ENCODE results near the gene LGR4.
"Not testable (repeated sequence)": the region's sequence is repeated elsewhere in the genome, so short reads cannot be mapped to it uniquely, and the experiment has no call there.

The LGR4 gene

DNA sequence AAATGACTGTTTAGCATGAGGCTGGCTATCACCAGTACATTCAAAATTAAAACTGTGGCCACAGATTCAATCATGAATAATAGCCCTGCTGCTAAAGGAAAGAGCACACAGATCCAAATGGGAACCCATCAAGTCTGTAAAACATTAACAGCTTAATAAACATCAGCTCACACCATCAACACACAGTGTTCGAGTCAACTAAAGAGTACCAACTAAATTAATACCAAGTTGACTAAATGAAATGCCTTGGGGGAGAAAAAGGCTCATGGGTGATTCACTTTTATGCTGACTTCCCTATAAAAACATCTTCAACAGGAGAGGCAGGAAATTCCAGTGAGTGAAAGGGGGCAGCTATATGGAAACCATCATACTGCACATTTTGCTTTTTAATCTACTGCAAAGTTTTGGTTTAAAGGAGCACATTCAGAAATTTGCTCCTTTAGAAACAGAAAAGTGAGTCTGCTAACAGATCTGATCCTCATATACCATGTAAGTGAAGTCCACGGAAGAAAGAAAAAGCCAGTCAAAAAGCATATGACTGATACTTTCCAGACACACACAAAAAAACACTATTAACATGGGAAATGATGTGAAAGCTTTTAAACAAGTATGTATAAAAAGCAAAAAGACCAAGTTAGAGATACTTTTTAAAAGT lies 16.3 kb downstream of the LGR4 start:
- no peak for FAIRE-seq

DNA sequence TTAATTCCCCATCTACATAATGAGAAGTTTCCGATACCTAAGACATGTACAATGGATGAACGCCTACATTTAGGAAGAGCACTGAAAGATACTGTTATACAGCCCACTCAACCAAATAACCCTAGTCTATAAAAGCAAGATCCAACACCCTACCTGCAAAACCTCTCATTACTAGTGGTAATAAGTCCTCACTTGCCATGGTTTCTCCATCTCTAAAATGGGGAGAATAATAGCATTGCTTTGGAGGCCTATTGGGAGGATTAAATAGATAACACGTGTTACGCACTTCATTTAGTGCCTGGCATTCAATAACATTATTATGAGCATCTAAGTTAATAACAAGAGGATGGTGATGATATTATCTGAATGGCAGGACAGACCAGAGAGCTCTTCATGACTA lies 16.9 kb downstream of the LGR4 start:
- no peak for FAIRE-seq

DNA sequence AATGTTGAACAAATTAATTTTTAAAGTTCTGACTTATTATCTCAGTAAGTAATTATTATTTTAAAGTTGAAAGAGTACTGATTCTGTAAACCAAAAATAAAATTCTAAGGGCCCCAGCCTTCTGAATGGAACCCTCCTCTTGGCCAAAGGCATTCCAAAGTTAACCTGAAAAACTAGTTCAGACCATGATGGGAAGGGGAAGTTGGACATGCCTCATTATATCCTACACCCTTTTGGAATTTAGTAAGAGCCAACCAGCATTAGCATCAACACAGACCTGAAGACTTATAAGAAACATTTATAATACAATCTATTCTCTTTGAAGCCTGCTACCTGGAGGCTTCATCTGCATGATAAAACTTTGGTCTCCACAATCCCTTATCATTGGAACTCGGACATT lies 18.9 kb downstream of the LGR4 start:
- FAIRE-seq, result no peak

DNA sequence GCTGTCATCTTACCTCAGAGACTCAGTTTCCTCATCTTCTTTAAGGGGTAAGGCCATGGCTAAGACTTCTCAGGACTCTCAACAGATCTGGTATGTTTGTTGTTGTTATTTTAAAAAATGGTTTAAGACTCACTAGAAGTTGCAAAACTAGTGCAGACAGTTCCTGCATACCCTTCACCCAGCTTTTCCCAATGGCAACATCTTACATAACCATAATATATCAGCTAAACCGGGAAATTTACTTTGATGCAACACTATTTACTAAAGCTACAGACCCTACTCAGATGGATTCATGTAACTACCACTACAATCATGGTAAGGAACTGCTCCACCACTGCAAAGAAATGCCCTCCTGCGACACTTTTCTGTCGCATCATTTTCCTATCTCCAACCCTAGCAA lies 20.4 kb downstream of the LGR4 start:
- FAIRE-seq, result no peak

DNA sequence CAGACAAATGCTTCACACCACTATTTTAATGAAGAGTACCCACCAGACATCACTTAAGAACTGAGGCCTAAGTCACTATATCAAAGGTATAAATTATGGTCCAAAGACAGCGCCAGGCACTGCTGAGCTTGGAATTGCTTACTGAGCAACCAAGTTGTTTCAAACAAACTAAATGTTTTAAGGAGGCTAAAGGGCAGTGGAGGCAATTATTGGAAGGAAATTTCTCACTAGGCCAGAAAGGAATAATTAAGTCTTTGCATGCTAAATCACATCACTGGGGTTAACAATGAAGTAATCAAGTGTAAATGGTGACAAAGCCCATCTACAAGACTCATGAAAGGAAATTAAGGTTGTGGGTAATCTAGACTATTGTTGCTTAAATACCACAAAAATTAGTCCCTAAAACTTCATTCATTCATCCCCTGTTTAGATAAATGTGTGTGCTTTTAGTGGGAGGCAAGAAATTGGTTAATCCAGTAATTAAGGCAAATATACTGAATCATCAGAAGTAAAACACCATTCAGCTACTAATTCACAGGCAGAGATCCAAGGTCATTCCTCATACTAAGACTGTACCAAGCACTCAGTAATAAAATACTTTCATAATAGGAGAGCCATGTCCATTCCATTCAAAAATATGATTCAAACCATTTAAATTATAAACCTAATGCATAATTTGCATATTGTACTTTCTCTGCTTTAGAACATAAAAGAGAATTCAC lies 21.2 kb downstream of the LGR4 start:
- no peak for FAIRE-seq

DNA sequence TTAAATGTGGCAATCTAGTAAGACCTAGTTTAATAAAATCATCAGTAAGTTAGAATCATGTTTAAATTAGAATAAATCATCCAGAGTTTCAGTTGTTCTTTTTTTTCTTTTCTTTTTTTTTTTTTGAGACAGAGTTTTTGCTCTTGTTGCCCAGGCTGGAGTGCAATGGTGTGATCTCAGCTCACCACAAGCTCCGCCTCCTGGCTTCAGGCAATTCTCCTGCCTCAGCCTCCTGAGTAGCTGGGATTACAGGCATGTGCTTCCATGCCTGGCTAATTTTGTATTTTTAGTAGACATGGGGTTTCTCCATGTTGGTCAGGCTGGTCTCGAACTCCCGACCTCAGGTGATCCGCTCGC lies 24.4 kb downstream of the LGR4 start:
- not testable (repeated sequence) for FAIRE-seq

DNA sequence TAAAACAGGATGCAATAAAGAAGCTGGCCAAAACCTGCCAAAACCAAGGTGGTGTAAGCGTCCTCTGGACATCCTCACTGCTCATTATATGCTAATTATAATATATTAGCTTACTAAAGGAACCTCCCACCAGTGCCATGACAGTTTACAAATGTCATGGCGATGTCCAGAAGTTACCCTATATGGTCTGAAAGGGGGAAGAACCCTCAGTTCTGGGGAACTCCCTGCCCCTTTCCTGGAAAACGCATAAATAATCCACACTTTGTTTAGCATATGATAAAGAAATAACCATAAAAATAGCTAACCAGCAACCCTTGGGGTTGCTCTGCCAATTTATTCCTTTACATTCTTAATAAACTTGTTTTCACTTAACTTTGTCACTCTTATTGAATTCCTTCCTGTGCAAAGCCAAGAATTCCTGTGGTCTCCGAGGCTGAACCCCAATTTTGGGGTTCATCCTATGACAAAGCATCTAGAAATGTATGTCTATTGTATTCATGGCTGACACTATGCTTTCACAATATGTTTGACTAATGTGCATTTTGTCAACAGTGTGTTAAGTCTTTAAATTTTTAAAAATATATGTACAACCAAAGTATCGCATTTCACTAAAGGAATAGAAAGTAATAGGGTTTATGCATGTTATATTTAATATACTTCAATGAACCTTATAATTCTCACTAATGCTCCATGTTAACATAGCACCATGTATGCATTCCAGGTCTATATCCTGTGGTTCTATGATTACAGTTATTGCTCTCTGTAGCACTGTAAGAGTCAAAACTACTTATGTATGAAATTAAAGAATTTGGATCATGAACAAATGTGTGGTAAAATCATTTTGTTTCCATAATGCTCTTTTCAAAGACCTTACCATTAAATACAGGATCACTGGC lies 25.1 kb downstream of the LGR4 start:
- FAIRE-seq, result no peak

DNA sequence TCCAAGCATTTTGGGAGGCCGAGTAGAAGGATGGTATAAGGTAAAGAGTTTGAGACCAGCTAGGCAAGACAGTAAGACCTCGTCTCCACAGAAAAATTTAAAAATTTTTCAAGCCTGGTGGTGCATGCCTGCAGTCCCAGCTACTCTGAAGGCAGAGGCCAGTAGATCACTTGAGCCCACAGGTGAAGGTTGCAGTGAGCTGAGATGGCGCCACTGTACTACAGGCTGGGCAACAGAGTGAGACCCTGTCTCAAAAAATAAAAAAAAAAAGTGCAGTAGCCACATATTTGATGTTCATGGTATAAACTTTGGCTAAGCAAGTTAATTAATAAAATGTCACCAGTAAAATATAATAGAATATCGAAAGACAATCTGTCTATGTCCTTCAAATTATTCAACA lies 27.0 kb downstream of the LGR4 start:
- FAIRE-seq, result no peak

DNA sequence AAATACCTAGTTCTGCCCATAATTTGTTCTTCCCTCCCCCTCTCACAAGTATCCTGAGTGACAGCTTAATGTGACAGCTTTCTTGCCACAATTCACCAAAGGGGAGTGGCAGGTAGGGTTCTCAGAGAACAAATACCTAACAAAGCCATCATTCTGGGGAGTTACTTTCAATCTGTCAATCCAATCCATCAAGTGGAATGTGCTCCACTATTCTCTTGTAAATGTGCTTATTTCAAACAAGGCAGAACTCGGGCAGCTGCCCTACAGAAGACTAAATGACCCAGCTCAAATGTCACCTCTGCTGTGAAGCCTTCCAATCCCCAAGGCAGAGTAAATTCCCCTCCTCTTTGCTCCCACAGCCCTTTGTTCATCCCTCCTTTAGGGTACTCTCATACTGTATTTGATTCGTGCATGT lies 27.8 kb downstream of the LGR4 start:
- no peak for FAIRE-seq

DNA sequence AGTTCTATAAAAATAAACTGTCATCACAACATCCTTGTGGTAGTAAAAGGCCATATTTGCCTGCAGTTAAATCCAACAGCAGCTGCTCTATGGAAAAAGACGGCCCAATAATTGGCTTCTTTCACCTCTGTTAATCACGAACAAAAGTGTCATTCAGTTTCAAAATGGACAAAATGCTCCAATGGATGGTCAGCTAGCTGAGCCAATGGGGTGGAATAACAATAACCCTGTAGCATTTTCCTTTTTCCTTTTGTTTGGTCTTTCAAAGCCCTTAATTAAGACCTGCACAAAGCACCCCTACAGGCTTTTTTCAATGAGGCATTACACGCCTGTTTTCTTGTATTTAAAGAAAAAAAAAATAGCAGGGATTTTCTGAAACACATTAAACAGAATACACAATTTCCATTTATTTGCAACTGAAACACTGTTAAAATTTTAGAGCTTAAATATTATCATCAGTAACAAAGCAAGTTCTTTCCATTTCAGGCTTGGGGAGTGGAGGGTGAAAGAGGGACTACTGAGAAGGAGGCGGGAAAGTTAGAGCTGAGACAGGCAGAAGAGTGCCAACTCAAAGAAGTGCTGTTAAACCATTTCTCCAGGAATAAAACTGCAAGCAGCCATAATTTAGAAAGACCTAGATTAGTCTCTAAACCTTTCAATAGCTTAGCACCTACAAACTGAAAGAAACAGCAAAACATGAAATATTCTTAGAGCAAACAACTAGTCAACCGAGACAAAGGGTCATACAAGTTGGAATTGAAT lies 28.7 kb downstream of the LGR4 start:
- no peak for FAIRE-seq

DNA sequence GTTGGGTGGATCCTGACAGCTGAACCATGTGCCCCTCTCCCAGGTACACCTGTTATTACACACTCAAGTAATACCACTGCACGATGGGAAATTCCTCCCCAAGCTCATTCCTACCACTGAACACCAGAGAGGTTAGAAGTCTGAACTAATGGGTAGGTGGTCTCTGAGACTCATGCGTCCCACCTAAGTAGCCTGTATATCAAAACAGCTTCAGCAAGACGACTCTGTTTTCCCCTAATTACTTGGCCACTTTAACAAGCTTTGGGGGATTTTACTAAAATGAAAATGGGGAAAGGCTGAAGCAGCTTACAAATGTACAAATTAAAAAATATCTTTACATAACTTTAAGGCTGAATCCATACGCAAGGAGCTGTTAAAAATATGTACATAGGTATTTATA lies 29.4 kb downstream of the LGR4 start:
- no peak for FAIRE-seq

DNA sequence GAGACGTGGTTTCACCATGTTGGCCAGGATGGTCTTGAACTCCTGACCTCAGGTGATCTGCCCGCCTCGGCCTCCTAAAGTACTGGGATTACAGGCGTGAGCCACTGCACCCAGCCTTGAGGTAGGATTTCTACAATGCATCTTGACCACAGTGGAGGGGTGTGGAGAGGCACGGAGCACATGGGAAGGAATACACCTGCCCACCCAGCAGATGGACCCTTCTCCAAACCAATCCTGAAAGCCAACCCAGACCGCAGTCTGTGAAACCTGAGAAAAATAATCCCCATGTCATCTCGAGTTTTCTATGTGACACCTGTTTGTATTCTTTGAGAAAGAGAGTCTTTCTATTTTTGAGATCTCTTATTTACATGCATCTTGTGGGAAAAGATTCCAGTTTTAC lies 32.5 kb downstream of the LGR4 start:
- no peak for FAIRE-seq

DNA sequence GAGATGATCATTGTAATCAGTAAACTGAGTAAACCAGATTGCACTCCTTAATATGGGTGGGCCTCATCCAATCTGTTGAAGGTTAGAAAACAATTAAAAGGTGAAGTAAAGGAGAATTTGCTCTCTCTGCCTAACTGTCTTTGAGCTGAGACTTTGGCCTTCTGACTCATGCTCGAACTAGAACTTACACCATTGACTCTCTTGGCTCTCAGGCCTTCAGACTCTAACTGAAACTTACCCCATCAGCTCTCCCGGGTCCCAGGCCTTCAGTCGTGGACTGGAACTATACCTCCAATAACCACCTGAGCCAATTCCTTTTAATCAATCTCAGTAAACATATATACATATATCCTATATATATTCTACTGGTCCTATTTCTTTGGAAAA lies 34.0 kb downstream of the LGR4 start:
- FAIRE-seq, result no peak

DNA sequence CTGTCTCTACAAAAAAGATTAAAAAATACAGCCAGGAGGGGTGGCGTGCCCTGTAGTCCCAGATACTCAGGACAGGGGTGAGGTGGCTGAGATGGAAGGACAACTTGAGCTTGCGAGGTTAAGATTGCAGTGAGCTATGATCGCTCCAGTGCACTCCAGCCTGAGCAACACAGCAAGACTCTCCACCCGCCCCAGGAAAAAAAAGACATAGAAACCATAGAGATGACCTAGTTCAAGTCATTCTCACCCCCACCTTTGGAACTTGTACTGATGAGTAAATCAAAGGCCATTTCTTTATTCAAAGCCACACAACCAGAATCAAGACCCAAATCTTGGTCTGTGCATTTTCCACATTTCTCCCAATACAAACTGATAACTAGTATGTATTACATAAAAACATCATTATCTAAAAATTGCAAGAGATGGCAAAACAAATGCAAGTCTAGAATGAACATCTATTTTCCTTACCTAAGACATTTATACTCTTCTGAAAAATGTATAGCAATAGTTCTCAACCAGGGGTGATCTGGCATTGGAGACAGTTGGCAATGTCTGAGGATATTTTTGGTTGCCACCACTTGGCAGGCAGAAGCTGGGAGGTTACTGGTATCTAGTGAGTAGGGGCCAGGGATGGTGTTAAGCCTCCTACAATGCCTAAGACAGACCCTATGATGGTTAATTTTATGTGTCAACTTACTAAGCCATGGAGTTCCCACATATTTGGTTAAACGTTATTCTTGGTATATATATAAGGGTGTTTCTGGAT lies 34.6 kb downstream of the LGR4 start:
- FAIRE-seq, result no peak

DNA sequence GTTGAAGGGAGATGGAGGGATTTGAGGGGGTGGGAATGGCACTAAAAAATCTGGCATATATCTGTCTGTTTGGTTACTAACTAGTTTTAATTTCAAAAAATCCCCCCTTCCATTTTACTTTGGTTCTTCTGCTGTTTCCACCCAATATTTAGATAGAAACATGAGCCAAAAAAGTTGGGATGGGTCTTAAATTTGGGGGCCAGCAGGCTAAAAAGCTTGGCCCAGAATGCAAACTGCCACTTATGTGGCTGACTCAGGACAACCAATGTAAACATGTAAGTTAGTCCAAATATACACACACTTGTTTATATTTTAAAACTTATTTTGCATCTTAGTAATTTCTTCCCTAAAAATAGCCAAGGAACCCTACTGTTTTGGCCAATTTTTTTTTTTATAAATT lies 35.7 kb downstream of the LGR4 start:
- no peak for FAIRE-seq

DNA sequence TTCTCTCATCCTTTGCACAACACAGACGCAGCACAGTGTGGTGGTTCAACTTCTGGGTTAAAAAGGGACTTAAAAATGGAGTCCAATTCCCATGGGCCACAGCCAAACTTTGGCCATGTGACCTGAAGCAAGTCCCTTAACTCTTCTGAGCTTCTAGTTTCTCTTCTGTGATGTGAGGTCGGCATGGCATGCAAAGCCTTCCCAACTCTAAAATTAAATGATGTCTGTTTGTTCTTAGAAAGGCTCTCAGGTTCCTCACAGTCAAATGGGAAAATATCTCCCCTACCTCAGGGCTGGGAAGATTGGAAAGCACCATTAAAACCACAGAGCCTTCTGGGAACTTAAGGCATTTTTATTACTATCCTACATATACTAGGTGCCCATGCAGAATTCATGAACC lies 38.8 kb downstream of the LGR4 start:
- FAIRE-seq, result no peak

DNA sequence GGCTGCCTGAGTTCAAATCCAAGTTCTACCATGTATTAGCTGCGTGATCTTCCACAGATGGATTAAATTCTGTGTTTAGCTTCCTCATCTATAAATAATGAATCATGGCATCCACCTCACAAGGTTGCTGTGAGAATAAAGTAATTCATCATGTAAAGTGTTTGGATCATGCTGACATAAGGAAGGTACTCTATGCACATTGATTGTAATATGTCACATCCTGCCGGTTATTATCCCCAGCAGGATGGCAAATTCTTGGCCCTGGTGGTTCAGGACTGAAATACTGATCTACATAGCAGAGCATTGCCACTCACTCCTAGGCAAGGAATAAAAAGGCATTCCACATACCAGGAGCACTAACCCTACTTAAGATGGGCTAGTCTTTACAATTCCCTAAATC lies 40.8 kb downstream of the LGR4 start:
- no peak for FAIRE-seq

DNA sequence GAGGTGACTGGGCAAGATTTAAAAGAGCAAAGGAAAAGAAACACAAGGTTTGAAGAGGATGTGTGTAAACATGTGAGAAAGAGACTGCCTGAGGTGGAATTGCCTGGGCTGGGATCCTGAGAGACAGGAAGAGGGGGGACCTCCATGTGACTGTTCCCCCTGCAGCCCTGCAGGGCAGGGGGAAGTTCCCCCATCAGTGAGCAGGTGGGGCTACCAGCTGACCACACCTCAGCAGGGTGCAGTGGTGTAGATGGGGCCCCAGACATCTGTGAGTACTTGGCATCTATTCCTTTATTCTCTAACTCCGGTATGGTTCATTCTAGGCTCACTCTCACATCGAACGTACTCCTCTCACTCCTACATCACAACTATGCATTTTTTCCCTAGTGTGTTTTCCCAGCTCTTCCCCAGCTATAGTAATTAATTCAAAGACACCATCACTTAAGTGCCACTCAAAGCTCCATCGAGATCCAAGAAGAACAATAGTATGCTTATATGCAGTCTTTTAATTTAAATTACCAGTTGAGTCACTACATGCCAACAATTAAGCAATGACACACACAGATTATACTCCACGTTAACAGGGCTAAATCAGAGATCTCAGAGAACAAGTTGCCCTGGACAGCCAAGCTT lies 42.7 kb downstream of the LGR4 start:
- FAIRE-seq, result no peak

DNA sequence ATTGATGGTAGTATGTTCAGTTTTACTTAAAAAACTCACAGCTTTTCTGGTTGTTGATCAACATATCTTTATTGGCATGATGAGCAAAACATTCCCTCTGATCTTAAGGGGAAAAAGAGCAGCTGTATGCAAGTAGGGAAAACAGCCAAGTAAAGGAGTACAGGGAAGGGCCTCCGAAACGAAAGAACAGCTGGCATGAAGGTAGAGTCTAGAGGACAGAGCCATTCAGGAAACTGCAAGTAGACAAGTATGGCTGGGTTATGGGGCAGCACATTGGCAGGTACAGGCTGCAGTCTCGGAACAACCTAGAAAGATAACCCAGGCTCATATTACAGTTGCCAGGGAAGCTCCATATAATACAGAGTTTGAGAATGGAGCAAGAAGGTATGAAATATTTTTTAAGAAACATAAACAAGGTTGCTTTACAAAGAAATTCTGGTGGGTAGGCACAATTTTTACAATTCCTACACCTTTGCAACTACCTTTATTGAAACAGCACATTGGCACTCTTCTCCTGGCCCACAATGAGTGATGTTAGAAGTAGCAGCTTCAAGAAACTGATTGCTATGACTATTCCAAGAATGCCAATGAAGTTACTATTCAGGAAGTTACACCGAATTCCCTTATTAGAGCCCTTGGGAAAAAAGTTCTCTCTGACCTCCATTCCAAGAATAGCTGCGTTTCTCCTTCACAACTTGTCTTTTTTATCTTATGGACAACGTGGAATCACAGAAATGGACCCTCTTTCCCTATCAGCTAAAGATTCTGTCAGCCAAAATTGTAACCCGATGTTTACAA lies 45.2 kb downstream of the LGR4 start:
- no peak for FAIRE-seq

DNA sequence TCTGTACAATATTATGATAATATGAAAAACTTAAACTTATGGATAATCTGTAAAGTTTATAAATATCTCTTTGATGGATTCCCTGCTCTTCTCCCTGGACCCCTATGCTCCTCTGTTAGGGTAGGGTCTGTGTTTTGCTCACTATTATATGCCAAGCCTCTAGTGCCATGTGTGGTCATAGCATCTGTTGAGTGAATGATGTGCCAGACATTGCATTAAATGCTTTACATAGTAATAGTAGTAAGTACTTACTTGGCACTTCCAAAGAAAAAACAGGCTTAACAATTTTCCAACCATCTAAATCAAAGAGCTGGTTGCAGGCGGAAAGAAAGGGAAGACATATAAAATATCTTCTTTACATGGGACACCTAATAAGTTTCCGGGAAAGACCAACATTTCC lies 46.8 kb downstream of the LGR4 start:
- FAIRE-seq, result no peak

DNA sequence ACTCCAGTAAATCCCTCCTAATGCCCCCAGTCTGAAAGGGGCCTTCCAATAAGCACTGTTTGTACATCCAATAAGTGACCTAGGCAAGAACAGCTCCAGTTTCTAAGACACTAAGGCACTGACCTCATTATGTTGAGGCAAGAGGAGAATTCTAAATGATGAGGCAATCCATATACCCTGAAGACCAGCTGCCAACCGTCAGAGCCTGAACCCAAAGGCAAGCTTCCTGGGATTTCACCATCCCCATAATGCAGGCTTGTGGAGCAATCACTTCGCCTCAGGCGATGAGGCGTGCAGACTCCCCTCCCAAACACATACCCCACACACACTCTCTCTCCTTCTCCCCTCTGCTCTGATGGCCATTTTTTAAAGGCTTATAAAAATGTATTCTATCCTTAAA lies 49.5 kb downstream of the LGR4 start:
- FAIRE-seq, result no peak

Measured in endometrium (tissue), 2 donors.